ENCODE results near the gene ADRA1B.

GRCh38 chr5:159995907-159996306 is 79.6 kb downstream of the ADRA1B start:
- TF ChIP-seq TCF12 (IDR thresholded peaks at IDR 0.05; ENCODE audit: low read depth) (no peak), EP300 (IDR thresholded peaks at IDR 0.05; ENCODE audit: borderline replicate concordance) (no peak), USF1 (IDR thresholded peaks at IDR 0.05) (no peak), REST (IDR thresholded peaks at IDR 0.05; ENCODE audit: low read depth) (no peak)
